ENCODE data around the gene SLC25A11.
A peak's percentile ranks its signal among the peaks of the same experiment; 100 is the strongest.
"Not testable (repeated sequence)": the region's sequence is repeated elsewhere in the genome, so short reads cannot be mapped to it uniquely, and the experiment has no call there.

The SLC25A11 gene

GRCh38 chr17:4908711-4909496 is 30.9 kb downstream of the SLC25A11 start:
- DNase-seq, result peak; percentile 86

DNA sequence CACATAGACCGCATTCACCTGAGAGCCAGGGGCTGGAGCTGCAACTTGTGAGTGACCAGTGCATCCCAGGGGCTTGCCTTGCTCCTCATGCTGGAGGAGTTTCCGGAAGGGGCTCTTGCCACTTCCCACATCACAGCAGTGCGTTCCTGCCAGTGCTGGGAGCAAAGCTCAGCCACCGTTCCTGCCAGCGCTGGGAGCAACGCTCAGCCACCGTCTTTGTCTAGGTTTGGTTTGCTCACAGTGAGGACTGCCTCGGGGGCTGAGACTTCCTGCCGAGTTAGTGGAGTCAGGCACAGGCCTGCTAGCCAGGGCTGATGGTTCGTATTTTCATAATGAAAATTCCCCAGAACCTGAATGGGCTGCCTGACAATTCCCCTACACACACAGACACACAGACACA is 31.5 kb downstream of the SLC25A11 start:
- no peak for DNase-seq

DNA sequence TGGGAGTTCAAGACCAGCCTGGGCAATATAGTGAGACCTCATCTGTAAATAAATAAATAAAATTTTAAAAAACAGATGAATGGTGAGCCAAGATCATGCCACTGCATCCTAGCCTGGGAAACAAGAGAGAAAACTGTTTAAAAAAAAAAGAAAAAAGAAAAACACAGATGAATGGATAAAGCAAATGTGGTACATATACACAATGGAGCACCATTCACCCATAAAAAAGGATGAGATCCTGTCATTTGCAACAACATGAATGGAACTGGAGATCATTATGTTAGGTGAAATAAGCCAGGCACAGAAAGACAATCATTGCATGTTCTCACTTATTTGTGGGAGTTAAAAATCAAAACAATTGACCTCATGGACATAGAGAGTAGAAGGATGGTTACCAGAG is 33.2 kb downstream of the SLC25A11 start:
- not testable (repeated sequence) for DNase-seq

GRCh38 chr17:4903051-4903818 is 36.6 kb downstream of the SLC25A11 start, which contains the start of gene CHRNE:
Gene CHRNE, minus strand, starts transcription at chr17:4903098. Its CDS starts 35 bp downstream, at chr17:4903063.
- peak; percentile 80 for DNase-seq

DNA sequence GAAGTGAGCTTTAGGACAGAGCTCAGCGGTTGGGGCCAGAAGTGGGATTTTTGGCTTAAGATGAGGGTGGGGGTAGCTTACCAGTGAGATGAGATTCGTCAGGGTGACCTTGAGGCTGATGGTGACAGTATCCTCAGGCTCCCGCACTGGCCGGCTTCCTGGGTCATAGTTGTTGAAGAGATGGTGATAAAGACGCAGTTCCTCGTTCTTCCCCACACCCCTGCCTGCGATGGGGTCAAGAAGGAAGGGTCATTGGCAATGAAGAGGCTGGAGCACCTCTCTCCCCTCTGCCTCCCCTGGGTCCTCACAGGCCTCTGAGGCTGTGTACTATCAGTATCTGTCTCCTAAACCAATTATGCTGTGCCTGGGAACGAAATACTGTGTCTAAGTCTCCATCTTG is 37.3 kb downstream of the SLC25A11 start:
- no peak for DNase-seq

DNA sequence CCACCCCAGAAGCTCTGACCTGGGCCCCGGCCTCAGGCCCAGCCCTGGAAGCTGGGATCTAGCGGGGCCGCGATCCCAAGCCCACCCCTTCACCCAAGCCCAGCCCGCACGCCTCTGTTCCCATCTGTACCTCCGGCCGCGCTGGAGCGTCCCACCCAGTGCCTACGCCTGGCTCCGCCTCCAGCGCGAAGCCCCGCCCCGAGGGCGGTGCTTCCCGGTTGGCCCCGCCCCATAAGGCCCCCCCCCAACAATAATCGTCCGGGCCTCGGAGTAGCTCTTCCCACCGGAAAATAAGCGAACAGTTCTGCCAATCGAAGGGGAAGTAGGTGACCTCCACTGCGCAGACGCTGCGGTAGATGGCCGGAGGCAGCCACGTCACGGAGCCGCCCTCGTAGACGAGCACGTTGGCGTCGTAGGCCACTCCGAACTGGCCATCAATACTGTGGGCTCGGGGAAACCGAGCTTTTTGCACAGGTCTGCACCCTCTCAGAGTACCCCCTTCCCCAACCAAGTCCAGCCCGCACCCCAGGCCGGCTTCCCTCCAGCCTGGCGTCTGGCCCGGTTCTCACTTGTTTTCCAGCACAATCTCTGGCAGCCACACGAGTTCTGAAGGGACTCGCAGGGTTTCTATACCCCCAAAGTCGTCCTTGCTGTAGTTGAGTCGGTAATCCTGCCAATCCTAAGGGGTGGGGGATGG is 38.0 kb downstream of the SLC25A11 start:
- DNase-seq, result peak; percentile 78

DNA sequence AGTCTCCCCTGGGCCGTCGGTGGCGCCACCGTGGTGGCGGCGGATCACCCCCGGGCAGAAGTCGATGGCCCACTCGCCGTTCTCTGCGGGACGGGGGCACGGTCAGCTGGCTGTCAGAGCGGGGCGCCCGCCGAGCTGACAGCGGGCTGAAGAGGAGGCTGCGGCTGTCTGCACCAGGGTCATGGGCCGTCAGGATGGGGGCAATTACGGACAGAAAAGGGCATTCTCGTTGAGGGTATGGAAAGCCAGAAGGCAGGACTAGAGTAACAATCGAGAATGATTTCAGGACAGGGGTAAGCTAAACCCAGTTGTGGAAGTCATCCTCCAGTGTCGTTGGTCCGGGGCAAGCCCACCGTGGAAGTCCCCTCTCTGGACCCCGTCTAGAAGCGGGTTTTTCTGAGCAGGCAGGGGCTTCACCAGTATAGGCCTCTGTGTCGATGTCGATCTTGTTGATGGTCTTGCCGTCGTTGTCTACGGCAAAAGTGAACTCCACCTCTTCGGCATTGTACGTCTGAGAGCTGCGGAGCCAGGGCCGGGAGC is 38.7 kb downstream of the SLC25A11 start:
- DNase-seq, result no peak

DNA sequence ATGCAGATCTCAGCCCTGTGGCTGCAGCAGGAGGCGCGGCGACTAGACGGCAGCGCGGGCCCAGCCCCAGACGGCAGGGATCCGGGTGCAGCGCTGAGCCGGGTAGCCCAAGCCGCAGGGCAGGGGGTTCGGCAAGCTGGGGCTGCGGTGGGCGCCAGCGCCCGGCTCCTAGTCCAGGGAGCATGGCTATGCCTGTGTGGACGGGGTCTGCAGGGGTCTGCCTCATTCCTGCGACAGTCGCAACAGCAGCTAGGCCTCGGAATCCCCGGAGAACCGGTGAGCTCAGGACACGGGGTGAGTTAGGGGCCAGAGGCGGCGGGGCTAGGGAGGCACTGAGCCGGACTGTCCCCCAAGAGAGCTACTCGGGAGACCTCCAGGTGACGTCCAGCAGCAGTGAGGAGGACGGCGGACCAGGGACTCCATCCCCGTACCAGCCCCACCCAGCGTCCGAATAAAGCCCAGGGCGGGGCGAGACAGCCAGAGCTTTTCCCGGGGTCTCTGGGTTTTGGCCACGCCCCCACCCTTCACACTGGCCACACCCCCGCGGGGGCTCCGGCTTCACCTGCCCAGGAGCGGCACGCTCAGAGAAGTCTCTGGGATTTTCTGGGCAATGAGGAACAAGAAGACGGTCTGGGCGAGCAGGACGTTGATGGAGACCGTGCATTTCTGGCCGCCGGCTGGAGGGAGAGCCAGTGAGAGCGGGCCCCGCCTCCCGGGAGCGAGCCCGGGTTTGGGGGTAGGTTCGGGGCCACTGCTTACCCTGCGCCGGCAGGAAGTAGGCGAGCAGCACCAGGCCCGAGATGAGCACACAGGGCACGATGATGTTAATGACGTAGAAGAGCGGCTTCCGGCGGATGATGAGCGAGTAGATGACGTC is 39.4 kb downstream of the SLC25A11 start:
- DNase-seq, result peak; percentile 90

DNA sequence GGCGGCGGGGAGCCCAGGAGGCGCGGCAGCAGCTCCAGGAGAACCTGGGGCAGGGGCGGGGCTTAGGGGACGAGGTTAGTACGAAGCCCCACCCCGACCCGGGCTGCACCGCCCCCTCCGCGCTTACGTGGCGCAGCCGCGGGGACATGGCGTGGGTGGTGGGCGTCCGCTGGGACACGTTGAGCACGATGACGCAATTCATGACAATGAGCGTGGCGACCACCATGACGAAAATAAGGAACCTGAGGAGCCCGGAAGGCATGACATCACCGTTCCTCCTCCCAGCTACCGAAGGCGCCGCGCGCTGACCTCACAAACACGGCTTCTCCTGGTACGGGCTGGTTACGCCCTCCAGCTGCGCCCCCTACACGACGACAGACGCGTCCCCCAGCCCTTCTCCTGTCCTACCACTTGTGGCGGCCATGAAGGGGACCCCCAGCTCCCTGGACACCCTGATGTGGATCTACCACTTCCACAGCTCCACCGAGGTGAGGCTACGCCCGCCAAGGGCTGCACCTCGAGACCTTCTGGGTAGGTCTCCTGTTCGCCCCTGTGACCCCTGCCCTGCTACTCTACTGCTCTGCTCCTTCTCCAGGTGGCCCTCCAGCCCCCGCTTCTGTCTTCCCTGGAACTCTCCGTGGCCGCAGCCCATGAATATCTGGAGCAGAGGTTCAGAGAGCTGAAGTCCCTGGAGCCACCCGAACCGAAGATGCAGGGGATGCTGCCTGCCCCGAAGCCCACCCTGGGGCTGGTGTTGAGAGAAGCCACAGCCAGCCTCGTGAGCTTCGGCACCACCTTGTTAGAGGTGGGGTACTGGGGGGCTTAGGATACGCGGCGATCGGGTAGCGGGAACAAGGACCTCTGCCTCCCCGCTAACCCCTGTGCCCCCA is 40.3 kb downstream of the SLC25A11 start, which contains the start of gene C17orf107:
Gene C17orf107, plus strand, starts transcription at position 196 of the 890 bp plus-strand sequence. Its CDS starts 227 bp downstream, at position 423.
- peak; percentile 97 for DNase-seq

DNA sequence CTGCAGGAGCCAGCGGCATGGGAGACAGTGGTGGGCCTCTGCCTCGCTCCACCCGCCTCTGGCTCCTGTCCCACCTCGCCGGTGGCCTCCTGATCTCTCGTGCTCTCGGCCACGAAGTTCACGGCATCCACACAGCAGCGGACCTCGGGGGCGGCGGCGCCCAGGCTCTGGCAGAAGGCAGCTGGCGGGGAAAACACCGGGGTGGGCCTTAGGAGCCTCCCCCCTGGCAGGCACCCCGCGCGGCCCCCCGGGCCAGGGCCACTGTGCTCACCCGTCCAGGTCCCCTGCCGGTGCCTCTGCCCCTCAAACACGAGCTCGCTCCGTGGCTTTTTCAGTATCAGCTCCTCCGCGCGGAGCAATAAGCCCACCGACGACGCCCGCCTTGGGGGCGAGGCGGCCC is 40.9 kb downstream of the SLC25A11 start:
- no peak for DNase-seq

- no peak for DNase-seq
These were observed 41.5 kb downstream of the SLC25A11 start for GRCh38 chr17:4898351-4898750.

GRCh38 chr17:4897785-4898184 is 42.1 kb downstream of the SLC25A11 start:
- DNase-seq, result no peak

GRCh38 chr17:4897198-4897687 is 42.6 kb downstream of the SLC25A11 start:
- DNase-seq, result no peak

GRCh38 chr17:4896332-4897197 is 43.3 kb downstream of the SLC25A11 start:
- DNase-seq, result no peak

DNA sequence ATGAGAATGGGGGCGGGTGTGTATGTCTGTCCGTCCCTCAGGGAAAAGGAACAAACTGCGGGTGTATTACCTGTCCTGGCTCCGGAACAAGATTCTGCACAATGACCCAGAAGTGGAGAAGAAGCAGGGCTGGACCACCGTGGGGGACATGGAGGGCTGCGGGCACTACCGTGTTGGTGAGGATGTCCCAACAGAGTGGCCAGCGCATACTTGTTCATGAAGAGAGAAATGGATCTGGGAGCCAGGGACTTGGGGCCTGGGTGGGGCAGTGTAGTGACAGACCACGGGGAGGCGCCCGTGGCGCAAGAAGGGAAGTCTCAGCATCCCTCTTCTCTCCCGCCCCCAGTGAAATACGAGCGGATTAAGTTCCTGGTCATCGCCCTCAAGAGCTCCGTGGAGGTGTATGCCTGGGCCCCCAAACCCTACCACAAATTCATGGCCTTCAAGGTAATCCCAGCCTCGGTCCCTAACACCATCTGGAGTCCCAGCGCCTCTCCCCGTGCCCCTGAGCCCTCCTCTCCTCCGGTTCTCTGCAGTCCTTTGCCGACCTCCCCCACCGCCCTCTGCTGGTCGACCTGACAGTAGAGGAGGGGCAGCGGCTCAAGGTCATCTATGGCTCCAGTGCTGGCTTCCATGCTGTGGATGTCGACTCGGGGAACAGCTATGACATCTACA is 44.1 kb downstream of the SLC25A11 start:
- DNase-seq, result no peak

- no peak for DNase-seq
These were observed 44.7 kb downstream of the SLC25A11 start for GRCh38 chr17:4895121-4895520.

DNA sequence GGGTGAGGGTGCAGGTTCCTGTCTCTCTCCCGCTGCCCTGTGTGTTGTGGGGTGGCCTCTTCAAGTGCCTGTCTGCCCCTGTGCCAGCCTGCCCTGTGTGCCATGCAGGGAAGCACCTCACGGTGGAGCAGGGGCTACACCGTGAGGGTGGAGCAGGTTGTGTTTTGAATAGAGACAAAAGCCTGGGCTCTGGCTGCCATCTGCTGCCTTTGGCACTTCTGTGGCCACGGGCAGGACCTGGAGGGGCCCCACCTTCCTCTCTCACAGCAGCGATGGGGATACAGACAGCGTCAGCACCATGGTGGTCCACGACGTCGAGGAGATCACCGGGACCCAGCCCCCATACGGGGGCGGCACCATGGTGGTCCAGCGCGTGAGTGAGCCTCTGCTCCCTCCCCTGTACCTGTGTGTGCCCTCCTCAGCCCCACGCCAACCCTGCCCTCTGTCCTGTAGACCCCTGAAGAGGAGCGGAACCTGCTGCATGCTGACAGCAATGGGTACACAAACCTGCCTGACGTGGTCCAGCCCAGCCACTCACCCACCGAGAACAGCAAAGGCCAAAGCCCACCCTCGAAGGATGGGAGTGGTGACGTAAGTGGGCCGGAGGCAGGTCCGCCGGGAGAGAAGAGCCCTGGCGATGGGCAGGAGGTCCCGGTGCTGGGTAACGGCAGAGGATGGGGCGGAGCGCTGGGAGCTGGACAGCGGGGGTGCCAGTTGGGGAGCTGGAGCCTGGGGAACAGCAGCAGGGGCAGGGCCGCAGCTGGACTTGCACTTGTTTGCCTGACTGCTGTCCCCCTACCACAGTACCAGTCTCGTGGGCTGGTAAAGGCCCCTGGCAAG is 45.9 kb downstream of the SLC25A11 start:
- DNase-seq, result no peak

DNA sequence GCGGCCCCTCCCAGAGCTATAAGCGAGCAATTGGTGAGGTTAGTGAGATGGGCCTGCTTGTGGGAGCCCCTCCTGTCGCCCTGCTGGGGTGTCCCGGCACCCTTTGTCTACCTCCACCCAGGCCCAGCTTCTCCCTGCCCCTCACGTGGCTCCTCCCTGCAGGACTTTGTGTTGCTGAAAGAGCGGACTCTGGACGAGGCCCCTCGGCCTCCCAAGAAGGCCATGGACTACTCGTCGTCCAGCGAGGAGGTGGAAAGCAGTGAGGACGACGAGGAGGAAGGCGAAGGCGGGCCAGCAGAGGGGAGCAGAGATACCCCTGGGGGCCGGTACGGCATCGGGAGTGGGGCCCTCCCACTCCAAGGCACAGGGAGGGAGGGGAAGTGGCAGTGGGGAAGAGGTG is 46.6 kb downstream of the SLC25A11 start:
- no peak for DNase-seq
